ENCODE results near the gene HTT. TPM values are rescaled to one million over a fixed set of nuclear protein-coding genes. Genes with fewer than 3 reads are reported as not detected.
A peak's percentile ranks its signal among the peaks of the same experiment; 100 is the strongest.

Gene HTT
- 60.9 and 64.4 TPM in 2 replicates for total RNA-seq (2021)
- long read RNA-seq, partial matches to known transcripts, result 34 of 41 reads
- long read RNA-seq, other reads (novel, unspliced or antisense), result 7 of 41 reads

- H4K5ac ChIP-seq (ENCODE audit: insufficient read length, low read depth, low read length), result no peak within 1 kb of the TSS
- H3K4me1 ChIP-seq (ENCODE audit: insufficient read depth, low read length), result no peaks in the 10 kb centered on the region; the same call in 1 of the 2 replicates
- no peaks in the 10 kb centered on the region for H3K9me3 ChIP-seq (ENCODE audit: control insufficient read depth, low read depth, low read length)
- no peak within 1 kb of the TSS for H3K56ac ChIP-seq (ENCODE audit: insufficient read length, low read depth, low read length)
- no peak within 1 kb of the TSS for H2BK20ac ChIP-seq (ENCODE audit: low read depth, low read length, poor library complexity, severe bottlenecking)
- peaks cover 2% of the 10 kb centered on the region for H4K20me1 ChIP-seq (ENCODE audit: control insufficient read depth, insufficient read depth, insufficient read length)
- no peak within 1 kb of the TSS; the same call in 1 of the 2 replicates for H2BK15ac ChIP-seq (ENCODE audit: low read depth, low read length)
- peak within 1 kb of the TSS; percentile 73 for H3K9ac ChIP-seq (ENCODE audit: extremely low read depth, insufficient read length, low read length)
- Mint-ChIP-seq H3K4me3 (peak within 1 kb of the TSS; percentile 92 to 96), H3K36me3 (ENCODE audit: insufficient read depth in 1 of 3, low read depth in 3 of 3) (no peaks in the 10 kb centered on the region; a peak in 3 of 7 replicates), H3K27ac (peak within 1 kb of the TSS; percentile 97 to 99 (median 98)), H3K4me1 (peaks cover 14 to 18% of the 10 kb centered on the region in 2 experiments), H3K27me3 (ENCODE audit: low read depth) (peaks cover 3% of the 10 kb centered on the region; the same call in 1 of the 2 replicates), H3K9me3 (no peaks in the 10 kb centered on the region)
- H3K4me2 ChIP-seq (ENCODE audit: insufficient read depth, insufficient read length, low read length), result peak within 1 kb of the TSS; percentile 97
- H3K18ac ChIP-seq (ENCODE audit: insufficient read length, low read depth, low read length), result peak within 1 kb of the TSS; percentile 59
- H3K23me2 ChIP-seq (ENCODE audit: insufficient read length, low read depth, low read length, poor library complexity, severe bottlenecking), result peaks cover 8% of the 10 kb centered on the region
- H3T11ph ChIP-seq (ENCODE audit: low read length), result no peak within 1 kb of the TSS
- H3K14ac ChIP-seq (ENCODE audit: insufficient read depth, low read length), result peak within 1 kb of the TSS; percentile 73
- H2AFZ ChIP-seq (ENCODE audit: low read length), result no peak within 1 kb of the TSS
- no peak within 1 kb of the TSS for H3K23ac ChIP-seq (ENCODE audit: insufficient read length, low read depth, low read length)
- H4K91ac ChIP-seq (ENCODE audit: insufficient read length, low read depth, low read length), result no peak within 1 kb of the TSS
- no peak for TF ChIP-seq CTCF (conservative IDR thresholded peaks at IDR 0.05)
- no peak within 1 kb of the TSS for H2AK5ac ChIP-seq (ENCODE audit: insufficient read length, low read length)
- no peak within 1 kb of the TSS for H3K4ac ChIP-seq (ENCODE audit: low read depth, low read length)
- H2BK120ac ChIP-seq (ENCODE audit: low read depth, low read length, poor library complexity, severe bottlenecking), result peak within 1 kb of the TSS; percentile 24
- peaks cover 9% of the 10 kb centered on the region for H3K79me1 ChIP-seq (ENCODE audit: insufficient read depth, low read depth, low read length, poor library complexity, severe bottlenecking)
- peak within 1 kb of the TSS; percentile 64 for H2BK5ac ChIP-seq (ENCODE audit: insufficient read length, low read length)
- H4K8ac ChIP-seq (replicated peaks; ENCODE audit: insufficient read length, low read depth, low read length), result no peak within 1 kb of the TSS
- peak; percentile 94 for DNase-seq
- no peaks in the 10 kb centered on the region for H3K27me3 ChIP-seq (ENCODE audit: insufficient read depth, low read length)
- peaks cover 19% of the 10 kb centered on the region; the same call in 1 of the 2 replicates for H3K79me2 ChIP-seq (ENCODE audit: insufficient read depth, low read length)
- H3K27ac ChIP-seq (ENCODE audit: insufficient read length, low read depth, low read length), result no peak within 1 kb of the TSS
- H2BK12ac ChIP-seq (ENCODE audit: insufficient read length, low read depth, low read length), result no peak within 1 kb of the TSS
- WGBS (ENCODE audit: extremely low coverage, insufficient read length, low lambda C conversion rate), result no CpG with 5 or more reads among the region's 81 CpGs
Observed at GRCh38 chr4:3074078-3074845, at the start of gene HTT, which contains the start of gene HTT-AS. HTT (plus strand) TSS chr4:3074681; CDS start chr4:3074826, 145 bp downstream. HTT-AS (minus strand) TSS chr4:3074538.
